ENCODE results near the gene NENF.
A peak's percentile ranks its signal among the peaks of the same experiment; 100 is the strongest.
"Not testable (repeated sequence)": the region's sequence is repeated elsewhere in the genome, so short reads cannot be mapped to it uniquely, and the experiment has no call there.

The NENF gene

DNA sequence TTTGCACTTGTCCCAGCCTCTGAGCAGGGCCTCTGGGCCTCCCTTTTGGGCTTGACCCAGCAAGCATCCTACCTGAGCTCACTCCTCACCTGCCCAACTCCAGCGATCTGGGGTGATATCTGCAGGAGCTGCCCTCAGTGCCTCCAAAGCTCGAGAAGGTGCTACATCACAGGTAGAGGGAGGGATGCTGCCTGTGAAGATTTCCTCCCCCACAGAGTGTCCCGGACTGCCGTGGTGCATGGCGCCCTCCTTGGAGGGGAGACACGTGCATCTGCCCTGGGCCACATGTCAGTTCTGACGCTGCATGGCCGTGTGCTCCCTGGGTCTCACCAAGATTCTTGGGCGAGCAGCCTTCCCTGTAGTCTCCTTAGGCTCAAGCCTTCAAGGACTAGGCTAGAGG lies 27.7 kb downstream of the NENF start:
- no peak for DNase-seq (ENCODE audit: low spot score)

- DNase-seq (ENCODE audit: low spot score) = no peak
Measured at GRCh38 chr1:212461916-212462660, 29.4 kb downstream of the NENF start.

- no peak for DNase-seq (ENCODE audit: low spot score)
Measured at GRCh38 chr1:212463565-212464285, 31.0 kb downstream of the NENF start.

DNA sequence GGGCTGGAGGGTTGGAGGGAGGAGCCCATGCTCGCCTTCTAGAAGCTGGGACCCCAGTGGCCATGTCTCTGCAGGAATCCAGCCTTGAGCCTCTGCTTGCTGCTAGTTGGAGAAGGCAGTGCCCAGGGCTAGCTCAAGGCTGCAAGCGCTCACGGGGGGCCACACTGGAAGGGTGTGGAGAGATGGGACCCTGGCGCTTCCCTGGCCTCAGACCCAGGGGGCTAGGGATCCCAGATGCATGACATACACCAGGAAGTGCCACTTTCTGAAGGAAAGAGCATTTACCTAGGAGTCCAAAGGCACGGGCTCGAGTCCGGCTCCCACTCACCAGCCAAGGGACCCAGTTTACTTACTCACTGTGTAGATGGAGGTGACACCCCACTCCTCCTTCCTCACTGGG lies 32.6 kb downstream of the NENF start:
- no peak for DNase-seq (ENCODE audit: low spot score)

DNA sequence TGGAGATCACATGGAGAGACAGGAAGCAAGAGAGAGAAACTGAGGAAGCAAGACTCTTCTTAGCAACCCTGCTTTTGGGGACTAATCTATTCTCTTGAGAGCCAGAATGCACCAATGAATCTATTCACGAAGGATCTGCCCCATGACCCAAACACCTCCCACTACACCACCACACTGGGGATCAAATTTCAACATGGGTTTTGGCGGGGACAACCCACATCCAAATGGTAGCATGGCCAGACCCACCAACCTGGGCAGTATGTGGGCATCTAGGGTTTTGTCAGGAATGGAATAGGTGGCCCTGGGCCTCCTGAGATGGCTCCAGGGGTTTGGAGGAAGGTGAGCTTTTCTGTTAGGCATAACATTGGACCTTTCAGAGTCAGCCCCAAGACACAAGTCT lies 33.7 kb downstream of the NENF start:
- DNase-seq (ENCODE audit: low spot score) = no peak

- DNase-seq (ENCODE audit: low spot score) = no peak
Measured at GRCh38 chr1:212466898-212467650, 34.4 kb downstream of the NENF start.

- no peak for DNase-seq (ENCODE audit: low spot score)
Measured at GRCh38 chr1:212467843-212468482, 35.2 kb downstream of the NENF start.

GRCh38 chr1:212470059-212470458 lies 37.3 kb downstream of the NENF start:
- no peak for DNase-seq (ENCODE audit: low spot score)

DNA sequence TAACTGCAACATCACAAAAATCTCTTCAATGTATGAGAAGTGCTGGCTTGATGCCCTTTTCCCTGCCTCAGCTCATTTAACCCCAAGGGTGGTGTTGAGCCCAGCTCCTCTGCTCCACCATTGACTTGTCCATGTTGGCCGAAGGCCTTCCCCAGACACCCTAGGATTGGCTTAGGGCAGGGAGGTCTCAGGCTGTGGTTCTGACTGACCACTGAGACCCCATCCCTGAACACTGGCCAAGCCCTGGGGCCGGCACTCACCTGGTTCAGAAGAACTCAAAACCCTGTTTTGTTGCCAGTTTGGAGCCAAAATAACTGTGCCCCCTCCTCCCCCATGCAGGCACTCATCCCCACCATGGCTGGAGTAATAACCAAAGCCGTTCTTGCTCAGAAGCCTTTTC lies 38.6 kb downstream of the NENF start:
- no peak for DNase-seq (ENCODE audit: low spot score)

GRCh38 chr1:212471891-212472675 lies 39.4 kb downstream of the NENF start:
- DNase-seq (ENCODE audit: low spot score) = no peak

- DNase-seq (ENCODE audit: low spot score) = no peak
Measured at GRCh38 chr1:212473729-212474128, 41.0 kb downstream of the NENF start.

DNA sequence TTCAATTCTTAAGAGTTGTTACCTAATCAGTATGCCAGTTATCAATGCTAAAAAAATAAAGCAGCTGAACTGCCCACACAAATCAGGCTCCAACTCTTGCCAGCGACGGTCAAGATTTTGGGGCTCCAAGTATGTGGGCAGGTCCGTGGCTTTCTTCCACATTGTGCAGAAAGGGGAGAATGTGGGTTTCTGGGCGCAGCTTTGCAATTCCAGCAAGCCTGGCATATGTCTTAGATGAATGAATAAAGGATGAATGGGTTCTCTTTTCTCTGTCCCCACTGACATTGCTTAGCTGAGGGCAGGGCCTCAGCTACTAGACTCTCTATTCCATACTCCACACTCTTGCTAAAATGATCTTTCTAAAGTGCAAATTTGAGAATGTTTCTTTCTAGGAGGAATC lies 42.4 kb downstream of the NENF start:
- DNase-seq (ENCODE audit: low spot score) = no peak

DNA sequence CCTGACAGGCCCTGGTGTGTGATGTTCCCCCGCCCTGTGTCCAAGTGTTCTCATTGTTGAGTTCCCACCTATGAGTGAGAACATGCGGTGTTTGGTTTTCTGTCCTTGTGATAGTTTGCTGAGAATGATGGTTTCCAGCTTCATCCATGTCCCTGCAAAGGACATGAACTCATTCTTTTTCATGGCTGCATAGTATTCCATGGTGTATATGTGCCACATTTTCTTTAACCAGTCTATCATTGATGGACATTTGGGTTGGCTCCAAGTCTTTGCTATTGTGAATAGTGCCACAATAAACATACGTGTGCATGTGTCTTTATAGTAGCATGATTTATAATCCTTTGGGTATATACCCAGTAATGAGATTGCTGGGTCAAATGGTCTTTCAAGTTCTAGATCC lies 43.1 kb downstream of the NENF start:
- not testable (repeated sequence) for DNase-seq (ENCODE audit: low spot score)

GRCh38 chr1:212477014-212477679 lies 44.4 kb downstream of the NENF start:
- DNase-seq (ENCODE audit: low spot score) = peak; percentile 69

GRCh38 chr1:212477680-212478466 lies 45.2 kb downstream of the NENF start:
- no peak for DNase-seq (ENCODE audit: low spot score)

GRCh38 chr1:212478467-212479025 lies 45.8 kb downstream of the NENF start:
- no peak for DNase-seq (ENCODE audit: low spot score)

DNA sequence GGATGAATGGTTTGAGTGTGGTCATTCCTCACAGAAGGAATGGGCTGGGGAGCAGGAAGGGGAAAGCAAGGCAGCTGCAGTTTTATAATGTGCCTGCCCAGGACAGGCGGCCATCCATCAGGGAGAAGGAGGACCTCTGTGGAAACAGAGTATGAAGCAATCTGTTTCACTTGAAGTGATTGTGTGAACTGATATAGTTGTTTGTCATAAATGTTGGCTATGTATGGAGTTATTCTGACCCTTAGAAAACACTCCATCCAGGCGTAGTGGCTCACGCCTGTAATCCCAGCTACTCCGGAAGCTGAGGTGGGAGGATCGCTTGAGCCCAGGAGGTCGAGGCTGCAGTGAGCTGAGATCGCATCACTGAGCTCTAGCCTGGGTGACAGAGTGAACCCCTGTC lies 46.5 kb downstream of the NENF start:
- no peak for DNase-seq (ENCODE audit: low spot score)

GRCh38 chr1:212480711-212481437 lies 48.2 kb downstream of the NENF start:
- not testable (repeated sequence) for DNase-seq (ENCODE audit: low spot score)

DNA sequence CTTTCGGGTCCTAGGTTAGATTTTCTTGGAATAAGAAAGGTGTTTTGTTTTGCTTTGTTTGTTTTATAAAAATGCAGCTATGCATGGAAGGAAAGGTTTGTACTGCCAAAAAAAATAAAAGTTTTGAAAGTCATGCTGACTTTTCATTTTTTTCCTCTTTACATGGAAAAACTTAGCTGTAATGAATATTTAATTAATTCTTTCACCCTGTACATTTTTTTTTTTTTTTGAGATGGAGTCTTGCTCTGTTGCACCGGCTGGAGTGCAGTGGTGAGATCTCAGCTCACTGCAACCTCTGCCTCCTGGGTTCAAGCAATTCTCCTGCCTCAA lies 48.7 kb downstream of the NENF start:
- DNase-seq (ENCODE audit: low spot score) = no peak
